ELR (cell line): ENCODE data around the gene TCEAL3.
"Not testable (repeated sequence)": the region's sequence is repeated elsewhere in the genome, so short reads cannot be mapped to it uniquely, and the experiment has no call there.

ENCODE experiments used
- DNase-seq: peaks from one replicate; pipeline ENCODE4 v3.0.0-alpha.2; 2015; ENCODE audit warnings: low read depth

The TCEAL3 gene, protein sequence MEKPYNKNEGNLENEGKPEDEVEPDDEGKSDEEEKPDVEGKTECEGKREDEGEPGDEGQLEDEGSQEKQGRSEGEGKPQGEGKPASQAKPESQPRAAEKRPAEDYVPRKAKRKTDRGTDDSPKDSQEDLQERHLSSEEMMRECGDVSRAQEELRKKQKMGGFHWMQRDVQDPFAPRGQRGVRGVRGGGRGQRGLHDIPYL

DNA sequence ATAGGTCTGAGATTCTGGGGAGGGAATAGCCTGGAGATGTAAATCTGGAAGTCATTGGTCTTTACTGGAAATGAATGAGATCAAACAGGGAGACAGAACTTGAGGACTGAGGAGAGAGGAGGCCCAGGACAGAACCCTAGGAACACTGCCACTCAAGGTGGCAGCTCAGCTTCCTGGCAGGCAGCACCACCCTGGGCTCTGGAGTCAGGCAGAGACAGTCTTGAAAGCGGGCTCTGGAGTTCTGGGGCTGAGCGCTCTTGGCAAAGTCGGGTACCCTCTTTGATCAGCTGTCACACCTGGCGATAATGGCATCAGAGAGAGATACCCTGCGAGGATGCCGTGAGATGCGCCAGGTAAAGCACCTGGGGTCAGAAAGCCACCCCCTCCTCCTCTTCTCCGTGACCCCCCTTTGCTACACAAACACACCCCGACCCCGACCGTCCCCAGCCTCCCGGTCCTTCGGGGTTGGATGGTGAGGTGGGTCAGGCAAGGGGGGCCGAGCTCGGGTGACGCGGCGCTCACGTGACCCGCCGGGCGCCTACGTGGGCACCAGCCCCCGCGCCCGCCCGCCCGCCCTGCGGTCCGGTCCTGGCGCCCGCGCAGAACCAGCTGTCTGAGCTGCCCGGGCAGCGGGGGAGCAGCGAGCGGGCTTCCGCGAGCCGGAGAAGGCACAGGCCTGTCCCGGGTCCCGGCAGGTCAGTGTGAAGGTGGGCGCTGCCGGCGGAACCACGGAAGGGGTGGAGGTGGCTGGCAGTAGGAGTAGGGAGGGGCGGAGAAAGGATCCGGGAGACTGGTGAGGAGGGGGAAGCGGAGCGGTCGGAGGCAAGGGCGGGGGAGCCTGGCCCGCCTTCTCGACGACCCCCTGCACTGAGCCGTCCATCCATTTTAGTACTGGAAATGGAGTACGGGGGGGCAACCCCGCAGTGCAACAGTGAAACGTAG is at the start of gene TCEAL3:
TCEAL3 (plus strand) TSS at position 600 of the 942 bp plus-strand sequence. CDS start 1,102 bp downstream, outside the sequence.
- peak; percentile 59 for DNase-seq

DNA sequence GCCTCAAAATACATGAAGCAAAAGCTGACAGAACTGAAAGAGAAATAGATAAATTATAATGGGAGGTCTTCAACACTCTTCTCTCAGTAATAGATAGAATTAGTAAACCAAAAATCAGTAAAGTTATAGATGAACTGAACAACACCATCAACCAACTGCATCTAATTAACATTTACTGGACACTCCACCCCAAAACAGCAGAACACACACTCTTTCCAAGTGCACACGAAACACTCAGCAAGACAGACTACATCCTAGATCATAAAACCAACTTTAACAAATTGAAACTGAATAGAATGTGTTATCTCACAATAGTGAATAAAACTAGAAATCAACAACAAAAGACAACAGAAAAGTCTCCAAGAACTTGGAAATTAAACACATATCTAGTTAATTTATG is 47.5 kb upstream of the TCEAL3 start:
- DNase-seq, result no peak

DNA sequence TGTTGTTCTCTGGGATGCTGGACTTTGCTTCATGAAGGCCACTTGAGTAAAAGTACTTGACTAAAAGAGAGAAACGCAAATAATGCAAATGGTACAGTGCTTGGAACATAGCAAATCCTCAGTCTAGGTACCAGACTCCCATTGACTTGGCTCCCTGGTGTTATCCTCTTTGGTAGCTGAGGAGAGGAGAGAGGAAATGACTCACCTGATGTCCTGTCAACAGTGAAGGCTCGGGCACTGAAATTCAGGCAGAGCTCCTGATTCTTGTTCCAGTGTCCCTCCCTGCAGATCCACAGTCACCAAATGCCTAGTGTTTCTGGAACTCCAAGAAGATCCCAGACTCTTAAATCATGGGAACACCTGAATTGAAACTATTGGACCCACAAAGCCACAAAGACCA is 45.0 kb upstream of the TCEAL3 start:
- DNase-seq, result peak; percentile 54

DNA sequence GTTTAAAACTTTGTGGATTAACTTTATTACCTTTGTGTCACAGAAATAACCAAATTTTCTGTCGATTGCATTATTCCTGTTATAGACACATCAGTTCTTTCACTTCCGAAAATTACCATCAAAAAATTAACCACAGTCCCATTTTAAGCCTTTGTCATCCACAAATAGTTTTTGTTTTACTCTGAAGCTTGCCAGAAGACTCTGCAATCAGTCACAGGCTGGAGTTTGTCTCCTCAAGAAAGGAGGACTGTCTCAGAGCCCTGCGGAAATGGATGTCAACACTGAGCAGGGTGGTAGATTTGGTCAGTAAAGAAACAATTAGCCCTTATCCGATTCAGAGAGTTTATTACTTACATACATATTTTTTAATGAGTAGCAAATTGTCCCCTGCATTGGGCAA is 42.6 kb upstream of the TCEAL3 start:
- no peak for DNase-seq

DNA sequence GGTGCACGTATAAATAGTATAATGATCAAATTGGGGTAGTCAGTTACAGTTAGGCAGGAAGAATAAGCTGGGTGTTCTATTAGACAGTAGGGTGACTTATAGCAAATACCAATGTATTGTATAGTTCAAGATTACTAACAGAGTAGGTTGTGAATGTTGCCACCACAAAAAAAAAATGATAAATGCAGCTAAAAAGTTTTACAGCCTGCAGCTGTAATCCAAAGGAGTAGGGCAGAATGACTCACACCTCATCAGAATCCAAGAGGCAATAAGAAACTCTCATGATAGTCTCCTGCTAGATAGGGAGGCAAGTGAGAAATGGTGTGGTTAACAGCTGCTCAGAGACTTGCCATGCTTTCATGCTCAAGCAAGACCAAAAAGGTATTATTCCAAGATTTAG is 42.0 kb upstream of the TCEAL3 start:
- peak; percentile 84 for DNase-seq

DNA sequence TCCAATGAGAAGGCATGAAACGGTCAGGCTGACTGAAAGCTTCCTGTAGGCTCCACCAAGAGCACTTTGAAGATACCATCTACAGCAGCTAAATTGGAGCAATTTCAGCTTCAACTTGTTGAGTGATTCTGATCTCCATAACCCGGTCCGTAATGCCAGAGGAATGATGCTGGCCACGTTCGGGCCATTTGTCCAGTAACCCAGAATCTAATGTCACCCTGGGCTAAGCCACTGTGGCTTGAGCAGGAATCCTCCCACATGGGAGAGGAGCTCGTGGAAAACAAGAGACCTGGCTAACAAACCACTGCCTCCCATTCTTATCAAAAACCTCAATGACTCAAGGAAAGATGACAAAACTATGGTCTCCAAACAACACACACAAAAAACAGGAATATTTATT is 36.6 kb upstream of the TCEAL3 start:
- DNase-seq, result no peak

DNA sequence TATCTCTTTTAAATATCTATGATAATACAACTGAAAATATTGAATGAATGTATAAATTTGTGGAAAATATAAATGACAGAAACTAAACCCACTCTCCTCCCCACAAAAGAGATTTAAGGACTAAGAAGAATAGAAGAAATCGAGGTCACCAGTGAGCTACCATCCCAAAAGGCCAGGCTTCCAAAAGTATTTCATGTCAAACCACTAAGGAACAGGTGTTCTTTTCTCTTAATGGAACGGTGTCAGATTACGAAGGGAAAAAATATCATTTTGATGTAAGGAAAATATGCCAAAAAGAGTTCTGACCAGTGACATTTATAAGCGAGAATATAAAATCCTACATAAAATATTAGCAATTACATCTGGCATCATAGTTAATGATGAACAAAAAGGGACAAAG is 36.0 kb upstream of the TCEAL3 start:
- no peak for DNase-seq

DNA sequence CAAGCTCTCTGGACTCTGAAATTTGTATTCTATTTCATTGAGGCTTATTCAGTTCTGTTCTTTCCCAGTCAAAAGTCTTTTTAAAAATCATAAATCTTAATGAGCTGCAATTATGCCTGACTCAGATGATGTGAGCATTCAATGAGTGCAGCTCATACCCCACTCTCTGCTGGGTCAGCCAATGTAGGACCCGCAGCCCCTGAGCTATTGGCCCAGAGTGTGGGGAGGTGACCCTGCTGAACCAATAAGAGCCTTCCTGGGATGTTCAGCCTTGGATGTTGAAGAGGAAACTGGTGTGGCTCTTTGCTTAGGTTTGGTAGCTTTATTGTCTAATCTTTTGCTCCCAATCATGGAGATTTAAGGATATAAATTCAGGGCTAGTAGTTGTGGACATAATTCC is 34.6 kb upstream of the TCEAL3 start:
- DNase-seq, result no peak

DNA sequence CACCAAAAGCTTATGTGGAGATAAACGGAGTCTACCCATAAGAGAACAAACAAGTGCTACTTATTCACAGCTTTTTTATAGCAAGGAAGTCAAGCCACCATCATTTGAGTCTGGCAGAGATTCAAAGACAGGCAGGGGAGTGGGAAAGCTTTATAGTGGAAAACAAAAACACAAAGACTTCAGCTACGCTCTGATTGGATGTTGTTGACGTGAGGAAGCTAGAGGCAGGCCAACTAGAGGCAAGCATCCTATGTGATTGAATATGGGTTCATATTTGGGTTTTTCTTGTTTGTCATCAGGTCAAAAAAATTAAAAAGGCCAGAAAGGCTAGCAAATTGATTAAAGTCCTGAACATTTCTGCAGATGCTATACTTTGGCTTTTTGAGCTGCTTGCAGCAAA is 23.2 kb upstream of the TCEAL3 start:
- DNase-seq, result peak; percentile 2

DNA sequence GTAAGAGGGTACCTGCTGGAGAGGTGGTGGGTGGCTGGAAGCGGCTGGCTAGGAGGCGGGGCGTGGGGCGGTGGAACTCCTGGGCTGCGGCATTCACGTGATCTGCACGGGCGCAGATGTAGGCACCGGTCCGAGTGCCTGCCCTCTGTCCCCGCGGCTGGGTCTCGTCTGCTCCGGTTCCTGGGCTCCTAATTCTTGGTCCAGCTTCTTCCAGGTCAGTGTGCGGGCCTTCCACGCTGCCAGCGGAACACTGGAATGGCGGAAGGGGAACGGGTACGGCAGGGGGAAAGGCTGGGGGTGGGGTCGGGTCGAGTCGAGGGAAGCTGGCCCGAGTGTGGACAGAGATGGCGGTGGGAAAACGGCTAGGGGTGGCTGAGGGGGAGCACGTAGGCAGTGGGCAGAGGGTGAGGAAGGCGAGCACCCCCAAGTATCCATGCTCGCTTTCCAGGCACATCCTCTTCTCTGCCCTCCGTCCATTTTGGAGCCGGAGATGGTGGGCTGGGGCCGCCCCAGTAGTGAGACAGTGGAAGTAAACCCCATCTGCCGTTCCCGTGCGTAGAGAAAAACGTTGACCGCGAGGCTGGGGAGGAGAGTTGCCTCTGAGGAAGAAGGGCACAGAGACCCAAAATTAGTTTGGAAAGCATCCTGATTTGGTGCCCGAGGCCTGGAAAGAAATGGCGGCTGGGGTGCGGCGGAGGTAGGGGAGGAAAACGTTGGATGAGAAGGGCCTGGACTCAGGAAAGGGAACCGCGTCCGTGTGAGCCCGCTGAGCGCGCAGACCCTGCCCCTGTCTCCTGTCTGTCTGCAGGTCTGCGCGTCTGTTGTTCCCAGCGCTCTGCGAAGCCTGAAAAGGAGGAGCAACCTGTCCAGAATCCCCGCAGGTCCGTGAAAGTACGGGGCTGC is 22.1 kb upstream of the TCEAL3 start, which contains the start of gene TCEAL4:
TCEAL4 (plus strand) TSS at position 105 of the 903 bp plus-strand sequence. CDS start 1,161 bp downstream, outside the sequence.
- peak; percentile 56 for DNase-seq

DNA sequence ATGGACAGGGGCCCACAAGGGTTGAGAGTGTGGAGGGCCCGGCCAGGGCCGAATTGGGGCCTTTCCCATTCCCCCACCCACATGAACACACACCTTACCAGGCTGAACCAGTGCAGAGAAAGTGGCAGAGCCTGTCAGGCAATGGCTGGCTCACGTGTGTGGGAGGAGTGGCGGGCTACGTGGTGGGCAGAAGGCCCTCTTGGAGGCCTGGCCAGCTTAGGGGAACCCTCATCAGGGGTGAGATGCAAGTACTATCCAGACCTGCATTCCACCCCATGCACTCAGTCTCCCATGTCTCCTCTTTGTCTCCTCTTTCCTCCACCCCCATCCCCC is 21.5 kb upstream of the TCEAL3 start:
- peak; percentile 20 for DNase-seq

DNA sequence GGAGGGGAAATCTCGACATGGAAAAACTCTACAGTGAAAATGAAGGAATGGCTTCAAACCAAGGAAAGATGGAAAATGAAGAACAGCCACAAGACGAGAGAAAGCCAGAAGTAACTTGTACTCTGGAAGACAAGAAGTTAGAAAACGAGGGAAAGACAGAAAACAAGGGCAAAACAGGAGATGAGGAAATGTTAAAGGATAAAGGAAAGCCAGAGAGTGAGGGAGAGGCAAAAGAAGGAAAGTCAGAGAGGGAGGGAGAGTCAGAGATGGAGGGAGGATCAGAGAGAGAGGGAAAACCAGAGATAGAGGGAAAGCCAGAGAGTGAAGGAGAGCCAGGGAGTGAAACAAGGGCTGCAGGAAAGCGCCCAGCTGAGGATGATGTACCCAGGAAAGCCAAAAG is 21.1 kb upstream of the TCEAL3 start:
- no peak for DNase-seq

DNA sequence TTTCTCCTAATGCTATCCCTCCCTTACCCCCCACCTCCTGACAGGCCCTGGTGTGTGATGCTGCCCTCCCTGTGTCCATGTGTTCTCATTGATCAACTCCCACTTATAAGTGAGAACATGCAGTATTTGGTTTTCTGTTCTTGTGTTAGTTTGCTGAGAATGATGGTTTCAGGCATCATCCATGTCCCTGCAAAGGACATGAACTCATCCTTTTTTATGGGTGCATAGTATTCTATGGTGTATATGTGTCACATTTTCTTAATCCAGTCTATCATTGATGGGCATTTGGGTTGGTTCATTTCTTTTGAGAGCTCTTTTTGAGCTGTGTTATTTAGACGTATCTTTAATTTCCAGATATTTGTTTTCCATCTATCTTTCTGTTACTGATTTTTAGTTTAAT is 15.5 kb upstream of the TCEAL3 start:
- not testable (repeated sequence) for DNase-seq

DNA sequence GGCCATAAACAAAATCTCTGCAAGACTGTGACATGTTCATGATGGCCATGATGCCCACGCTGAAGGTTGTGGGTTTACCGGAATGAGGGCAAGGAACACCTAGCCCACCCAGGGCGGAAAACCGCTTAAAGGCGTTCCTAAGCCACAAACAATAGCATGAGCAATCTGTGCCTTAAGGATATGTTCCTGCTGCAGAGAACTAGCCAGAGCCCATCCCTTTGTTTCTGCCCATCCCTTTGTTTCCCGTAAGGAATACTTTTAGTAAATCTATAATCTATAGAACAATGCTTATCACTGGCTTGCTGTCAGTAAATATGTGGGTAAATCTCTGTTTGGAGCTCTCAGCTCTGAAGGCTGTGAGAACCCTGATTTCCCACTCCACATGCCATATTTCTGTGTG is 12.6 kb upstream of the TCEAL3 start:
- DNase-seq, result not testable (repeated sequence)

DNA sequence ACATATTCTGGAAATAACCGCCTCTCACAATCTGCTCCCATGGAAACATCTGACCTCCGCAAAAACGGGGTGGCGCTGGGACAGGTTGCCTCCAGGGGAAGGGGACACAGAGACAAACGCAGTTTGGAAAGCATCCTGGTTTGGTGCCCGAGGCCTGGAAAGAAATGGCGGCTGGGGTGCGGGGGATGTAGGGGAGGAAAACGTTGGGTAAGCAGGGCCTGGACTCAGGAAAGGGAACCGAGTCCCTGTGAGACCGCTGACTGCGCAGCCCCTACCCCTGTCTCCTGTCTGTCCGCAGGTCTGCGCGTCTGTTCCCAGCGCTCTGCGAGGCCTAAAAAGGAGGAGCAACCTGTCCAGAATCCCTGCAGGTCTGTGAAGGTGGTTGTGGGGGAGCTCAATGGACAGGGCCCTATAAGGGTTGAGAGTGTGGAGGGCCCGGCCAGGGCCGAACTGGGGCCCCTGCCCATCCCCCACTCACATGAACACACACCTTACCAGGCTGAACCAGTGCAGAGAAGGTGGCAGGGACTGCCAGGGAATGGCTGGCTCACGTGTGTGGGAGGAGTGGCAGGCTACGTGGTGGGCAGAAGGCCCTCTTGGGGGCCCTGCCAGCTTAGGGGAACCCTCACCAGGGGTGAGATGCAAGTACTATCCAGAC is 672 bp downstream of the TCEAL3 start:
- peak; percentile 24 for DNase-seq

DNA sequence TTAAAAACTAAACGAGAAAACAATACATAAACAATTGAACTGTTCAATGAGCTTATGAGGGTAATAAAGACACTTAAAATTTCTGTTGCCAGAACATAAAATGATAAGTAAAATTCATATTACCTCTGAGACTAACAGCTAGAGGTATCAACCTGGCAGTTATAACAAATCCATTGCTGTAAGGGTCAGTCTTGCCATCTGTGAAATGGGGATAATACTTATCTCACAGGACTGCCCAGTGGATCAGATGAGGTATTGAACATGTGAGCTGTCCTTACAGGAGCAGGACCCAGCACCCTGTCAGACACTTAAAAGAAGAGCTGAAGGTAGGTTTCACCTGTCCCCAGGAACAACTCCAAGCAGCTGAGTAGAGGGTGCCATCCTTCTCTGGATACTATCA is 2.5 kb downstream of the TCEAL3 start:
- no peak for DNase-seq

DNA sequence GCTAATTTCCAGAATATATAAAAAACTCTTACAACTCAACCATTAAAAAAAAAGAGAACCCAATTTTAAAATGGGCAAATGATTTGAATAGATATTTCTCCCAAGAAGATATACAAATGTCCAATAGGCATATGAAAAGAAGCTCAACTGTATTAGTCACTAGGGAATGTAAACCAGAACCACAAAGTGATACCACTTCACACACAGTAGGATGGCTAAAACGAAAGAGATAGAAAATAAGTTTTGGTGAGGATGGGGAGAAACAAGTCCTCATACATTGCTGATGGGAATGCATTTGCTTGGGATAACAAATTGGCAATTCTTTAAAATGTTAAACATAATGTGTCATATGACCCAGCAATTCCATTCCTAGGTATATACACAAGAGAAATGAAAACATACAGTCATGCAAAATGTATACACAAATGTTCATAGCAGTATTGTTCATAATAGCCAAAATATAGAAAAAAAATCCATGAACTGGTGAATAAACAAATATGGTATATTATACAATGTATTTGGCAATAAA is 5.7 kb downstream of the TCEAL3 start:
- DNase-seq, result peak; percentile 60

DNA sequence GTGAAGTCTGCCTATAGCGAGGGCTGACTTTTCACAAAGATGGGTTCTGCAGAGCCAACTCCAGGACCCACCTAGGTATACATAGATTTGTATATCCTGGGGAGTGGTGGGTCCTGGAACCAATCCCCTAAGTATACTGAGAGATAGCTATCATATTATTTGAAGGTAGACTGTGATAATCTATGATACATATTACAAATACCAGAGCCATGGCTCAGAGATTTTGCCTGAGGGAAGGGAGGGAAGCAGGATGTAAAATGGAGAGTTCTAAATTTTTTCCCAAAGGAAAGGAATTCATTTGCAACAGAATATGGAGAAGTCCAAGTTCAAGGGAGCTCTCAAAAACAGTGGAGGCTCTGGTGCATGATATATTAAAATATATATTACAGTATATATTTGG is 7.2 kb downstream of the TCEAL3 start:
- DNase-seq, result peak; percentile 83

DNA sequence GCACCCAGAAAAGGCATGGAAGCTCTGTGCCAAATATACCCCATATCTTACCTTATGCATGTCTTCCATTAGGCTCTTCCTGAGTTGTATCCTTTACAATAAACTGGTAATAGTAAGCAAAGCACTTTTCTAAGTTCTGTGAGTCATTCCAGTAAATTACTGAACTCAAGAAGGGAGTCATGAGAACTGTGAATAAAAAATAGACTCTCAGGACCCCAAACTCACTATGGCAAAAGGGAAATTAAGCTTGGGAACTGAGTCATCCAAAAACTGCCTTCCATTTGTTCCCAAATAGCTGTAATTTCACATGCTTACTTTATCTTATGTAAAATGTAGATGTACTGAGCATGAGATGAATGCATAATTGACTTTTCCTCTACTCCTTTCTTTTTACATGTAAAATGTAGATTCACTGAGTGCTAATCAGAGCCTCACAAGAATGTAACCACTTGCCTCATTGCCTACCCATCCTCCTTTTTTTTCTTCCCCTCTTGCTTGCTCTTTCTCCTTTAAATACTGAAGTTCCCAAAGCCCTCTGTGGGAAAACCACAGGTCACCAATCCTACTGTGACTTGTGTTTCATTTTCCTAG is 8.1 kb downstream of the TCEAL3 start:
- DNase-seq, result peak; percentile 72

DNA sequence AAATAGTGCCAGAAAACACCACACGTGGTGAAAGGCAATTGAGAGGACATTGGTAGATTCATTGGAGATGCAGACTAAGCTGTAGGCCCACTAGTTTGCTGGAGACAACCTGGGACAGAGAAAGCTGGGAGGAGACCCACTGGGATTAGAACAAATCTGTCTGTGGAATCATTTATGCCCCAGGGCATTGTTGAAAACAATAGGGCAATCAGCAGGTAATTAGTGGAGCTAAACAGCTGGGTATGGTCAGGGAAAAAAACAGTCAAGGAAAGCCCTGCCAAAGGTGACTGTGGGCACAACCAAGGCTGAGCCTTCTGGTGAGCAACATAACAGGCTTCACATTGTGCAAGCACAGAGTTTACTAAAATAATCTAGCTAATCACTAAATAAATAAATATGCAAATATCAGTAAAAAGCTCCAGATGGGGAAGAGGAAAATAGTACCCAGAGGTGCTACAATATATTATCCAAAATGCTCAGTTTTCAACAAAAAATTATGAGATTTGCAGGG is 9.0 kb downstream of the TCEAL3 start:
- no peak for DNase-seq

DNA sequence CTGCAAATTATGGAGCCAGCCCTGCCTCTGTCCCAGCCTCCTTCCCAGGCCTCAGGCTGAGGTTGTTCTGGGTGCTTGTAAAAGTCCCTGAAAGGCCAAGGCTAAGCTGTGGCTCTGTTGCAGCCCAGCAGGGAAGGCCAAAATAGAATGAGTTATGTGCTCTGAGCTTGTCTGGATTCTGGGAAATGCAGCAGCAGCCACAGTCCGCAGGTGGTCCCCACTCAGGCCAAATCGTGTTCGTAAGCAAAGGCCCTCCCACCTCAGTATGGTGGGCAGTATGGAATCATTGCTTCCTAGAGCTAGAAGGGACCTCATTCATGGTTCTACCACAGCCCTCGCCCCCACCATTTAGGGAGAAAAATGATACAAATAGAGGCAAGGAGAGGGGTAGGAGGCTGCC is 16.3 kb downstream of the TCEAL3 start:
- no peak for DNase-seq
